ENCODE measurements around the gene CDK1.

CDK1 gene

DNA sequence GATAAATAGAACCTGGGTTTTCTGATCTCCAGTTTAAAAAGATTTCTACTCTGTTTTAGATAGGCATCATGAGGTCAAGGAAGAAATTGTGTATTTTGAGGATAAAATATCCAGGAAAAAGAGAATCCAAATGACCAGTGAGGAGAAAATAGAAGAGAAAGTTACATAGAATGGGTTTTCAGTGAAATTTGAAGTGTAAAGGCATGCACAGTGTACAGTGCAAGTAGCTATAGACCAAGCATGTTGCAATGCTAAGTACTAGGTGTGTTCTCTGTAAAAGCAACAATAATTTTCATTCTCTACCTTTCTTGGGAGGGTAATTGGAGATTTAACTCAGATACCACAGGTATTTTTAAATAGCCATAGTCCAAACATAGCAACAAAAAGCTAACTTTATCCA lies 22.6 kb downstream of the CDK1 start:
- TF ChIP-seq, protein P1, sequence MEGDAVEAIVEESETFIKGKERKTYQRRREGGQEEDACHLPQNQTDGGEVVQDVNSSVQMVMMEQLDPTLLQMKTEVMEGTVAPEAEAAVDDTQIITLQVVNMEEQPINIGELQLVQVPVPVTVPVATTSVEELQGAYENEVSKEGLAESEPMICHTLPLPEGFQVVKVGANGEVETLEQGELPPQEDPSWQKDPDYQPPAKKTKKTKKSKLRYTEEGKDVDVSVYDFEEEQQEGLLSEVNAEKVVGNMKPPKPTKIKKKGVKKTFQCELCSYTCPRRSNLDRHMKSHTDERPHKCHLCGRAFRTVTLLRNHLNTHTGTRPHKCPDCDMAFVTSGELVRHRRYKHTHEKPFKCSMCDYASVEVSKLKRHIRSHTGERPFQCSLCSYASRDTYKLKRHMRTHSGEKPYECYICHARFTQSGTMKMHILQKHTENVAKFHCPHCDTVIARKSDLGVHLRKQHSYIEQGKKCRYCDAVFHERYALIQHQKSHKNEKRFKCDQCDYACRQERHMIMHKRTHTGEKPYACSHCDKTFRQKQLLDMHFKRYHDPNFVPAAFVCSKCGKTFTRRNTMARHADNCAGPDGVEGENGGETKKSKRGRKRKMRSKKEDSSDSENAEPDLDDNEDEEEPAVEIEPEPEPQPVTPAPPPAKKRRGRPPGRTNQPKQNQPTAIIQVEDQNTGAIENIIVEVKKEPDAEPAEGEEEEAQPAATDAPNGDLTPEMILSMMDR (IDR thresholded peaks at IDR 0.05; ENCODE audit: low read depth, low read length) = no peak
- no peak overlapping the region for H3K4me3 ChIP-seq (ENCODE audit: low read depth, low read length)

DNA sequence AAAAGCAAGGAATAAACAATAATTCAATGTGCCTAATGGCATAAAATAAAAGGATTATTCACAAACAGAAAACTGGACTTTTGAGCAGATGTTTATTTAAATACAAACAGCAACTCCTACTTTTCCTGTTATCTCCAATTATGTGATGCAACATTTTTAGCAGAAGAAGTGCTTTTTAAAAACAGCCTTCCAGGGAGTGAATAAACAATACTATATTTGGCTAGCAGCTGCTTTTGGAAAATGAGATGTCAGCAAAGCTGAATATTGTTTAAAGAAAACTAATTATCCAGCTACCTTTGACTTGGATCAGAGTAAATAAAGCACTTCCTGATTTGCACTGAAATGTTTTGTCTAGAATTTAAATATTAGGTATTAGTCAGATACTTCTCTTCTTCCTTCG lies 23.2 kb downstream of the CDK1 start:
- TF ChIP-seq, protein P1 (IDR thresholded peaks at IDR 0.05; ENCODE audit: low read depth, low read length) = no peak
- H3K4me3 ChIP-seq (ENCODE audit: low read depth, low read length) = no peak overlapping the region

DNA sequence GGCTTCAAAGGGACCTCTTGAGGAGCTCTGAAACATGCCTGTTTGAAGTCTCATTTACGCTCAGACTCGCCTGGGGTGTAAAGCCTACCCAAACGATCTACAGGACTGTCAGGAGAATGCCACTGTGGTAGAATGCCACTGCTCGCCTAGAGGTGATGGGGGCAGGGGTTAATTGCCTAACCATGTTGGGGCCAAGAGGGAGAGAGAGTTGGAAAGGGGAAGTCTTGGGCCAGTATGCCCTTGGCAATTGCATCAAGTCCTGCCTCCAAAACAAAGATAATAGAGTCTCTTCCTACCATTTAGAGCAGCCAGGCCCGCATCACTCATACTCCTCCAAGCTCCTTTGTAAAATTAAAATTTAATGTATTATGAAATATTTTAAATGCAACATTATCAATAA lies 25.2 kb downstream of the CDK1 start:
- TF ChIP-seq, protein P1 (IDR thresholded peaks at IDR 0.05; ENCODE audit: low read depth, low read length) = no peak

DNA sequence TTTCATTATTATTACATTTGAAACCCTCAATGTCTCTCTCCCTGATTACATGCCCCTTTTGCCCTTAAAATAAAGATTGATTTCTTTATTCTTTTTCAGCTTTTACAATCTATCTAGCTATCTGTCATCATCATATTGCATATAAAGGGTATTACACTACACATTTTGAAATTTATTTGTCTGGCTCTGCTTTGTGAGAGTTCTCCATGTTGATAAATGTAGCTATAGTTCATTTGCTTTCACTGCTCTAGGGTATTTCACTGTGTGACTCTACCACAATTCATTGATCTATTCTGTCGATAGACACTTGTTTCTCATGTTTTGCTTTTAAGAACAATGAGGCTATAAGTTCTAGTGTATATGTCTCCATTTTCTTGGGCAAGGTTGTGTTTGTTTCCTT lies 25.6 kb downstream of the CDK1 start:
- TF ChIP-seq, protein P1 (IDR thresholded peaks at IDR 0.05; ENCODE audit: low read depth, low read length) = no peak
- H3K4me3 ChIP-seq (ENCODE audit: low read depth, low read length) = no peak overlapping the region

More for the DNA sequence above, 25.2 kb downstream of the CDK1 start:
- H3K4me3 ChIP-seq (ENCODE audit: low read depth, low read length) = no peak overlapping the region

DNA sequence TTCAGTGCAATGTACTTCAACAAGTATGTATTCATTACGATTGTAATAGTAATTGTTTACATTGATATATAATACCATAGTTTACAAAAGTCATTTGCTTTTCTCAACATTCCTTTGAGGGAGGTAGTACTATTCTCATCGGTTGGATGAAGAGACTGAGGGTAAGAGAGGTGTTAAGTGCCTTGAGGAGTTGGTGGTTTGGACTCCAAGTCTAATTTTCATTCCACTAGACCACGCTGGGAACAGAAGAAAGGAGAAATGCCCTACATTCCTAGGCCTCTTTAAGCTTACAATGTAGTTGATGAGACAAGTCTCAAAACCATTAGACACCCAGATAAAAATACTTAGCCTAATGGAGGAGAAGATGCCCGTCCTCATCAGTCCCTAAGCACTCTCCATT lies 28.6 kb downstream of the CDK1 start:
- H3K4me3 ChIP-seq (ENCODE audit: low read depth, low read length) = no peak overlapping the region
- TF ChIP-seq, protein P1 (IDR thresholded peaks at IDR 0.05; ENCODE audit: low read depth, low read length) = no peak

DNA sequence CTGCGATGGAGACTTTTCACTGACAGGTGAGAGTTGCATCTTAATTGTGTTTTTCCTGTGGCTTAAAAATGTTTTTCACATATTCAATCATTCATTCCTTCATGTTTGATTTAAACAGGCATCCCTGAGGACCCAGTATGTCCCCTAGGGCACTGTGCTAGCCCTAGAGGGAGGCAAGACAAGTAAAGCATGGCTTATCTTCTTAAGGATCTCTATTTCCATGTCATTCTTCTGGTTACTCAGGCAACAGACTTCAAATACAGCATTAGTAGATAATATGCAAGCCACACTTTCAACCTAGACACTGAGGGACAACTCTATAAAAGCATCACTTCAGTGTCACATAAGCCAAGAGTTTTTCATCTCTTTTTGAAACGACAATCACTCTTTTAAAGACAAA lies 29.2 kb downstream of the CDK1 start:
- TF ChIP-seq, protein P1 (IDR thresholded peaks at IDR 0.05; ENCODE audit: low read depth, low read length) = no peak
- no peak overlapping the region for H3K4me3 ChIP-seq (ENCODE audit: low read depth, low read length)

DNA sequence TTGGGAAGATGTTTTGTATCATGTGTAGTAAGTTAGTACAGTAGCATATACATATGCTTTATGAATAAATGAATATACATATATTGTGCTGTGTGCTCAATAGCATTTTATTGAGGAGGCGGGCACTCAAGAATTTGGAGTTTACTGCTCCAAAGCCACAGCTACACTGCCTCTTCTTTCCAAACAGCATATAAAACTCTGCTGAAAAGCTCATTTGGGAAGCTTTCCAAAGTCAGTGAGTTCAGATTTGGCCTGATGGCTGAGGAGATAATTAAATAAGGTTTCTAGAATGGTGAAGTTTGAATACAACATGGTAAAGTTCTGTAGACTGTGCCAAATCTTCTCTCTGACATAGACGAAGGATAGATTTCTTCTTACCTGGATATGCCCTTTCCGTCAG lies 29.8 kb downstream of the CDK1 start:
- TF ChIP-seq, protein P1 (IDR thresholded peaks at IDR 0.05; ENCODE audit: low read depth, low read length) = no peak
- H3K4me3 ChIP-seq (ENCODE audit: low read depth, low read length) = no peak overlapping the region
